GM12874 (cell line): ENCODE results near the gene LAMC2.

Experiments used
- TF ChIP-seq, protein P1 (sequence below): IDR thresholded peaks from 2 replicates; pipeline ENCODE4 v1.5.1; 2011; ENCODE audit warnings: low read depth, mild to moderate bottlenecking, control low read depth, low read length, moderate library complexity; ENCODE audit not compliant: insufficient read depth

LAMC2 gene

DNA sequence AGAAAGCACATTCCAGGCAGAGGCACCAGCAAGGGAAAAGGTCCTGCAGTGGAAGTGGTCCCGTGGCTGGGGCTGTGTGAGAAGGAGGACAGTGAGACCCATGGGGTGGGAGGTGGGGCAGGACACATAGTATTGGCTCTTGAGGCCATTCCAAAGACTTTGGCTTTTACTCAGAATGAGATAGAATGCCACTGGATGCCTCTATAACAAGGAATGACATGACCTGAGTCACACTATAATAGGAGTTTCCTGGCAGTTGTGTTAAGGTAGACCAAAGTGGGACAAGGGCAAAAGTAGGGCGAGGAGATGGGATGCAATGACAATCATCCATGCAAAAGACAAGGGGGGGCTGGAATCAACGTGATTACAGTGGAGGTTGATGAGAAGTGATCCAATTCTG lies 24.7 kb upstream of the LAMC2 start:
- TF ChIP-seq, protein P1, sequence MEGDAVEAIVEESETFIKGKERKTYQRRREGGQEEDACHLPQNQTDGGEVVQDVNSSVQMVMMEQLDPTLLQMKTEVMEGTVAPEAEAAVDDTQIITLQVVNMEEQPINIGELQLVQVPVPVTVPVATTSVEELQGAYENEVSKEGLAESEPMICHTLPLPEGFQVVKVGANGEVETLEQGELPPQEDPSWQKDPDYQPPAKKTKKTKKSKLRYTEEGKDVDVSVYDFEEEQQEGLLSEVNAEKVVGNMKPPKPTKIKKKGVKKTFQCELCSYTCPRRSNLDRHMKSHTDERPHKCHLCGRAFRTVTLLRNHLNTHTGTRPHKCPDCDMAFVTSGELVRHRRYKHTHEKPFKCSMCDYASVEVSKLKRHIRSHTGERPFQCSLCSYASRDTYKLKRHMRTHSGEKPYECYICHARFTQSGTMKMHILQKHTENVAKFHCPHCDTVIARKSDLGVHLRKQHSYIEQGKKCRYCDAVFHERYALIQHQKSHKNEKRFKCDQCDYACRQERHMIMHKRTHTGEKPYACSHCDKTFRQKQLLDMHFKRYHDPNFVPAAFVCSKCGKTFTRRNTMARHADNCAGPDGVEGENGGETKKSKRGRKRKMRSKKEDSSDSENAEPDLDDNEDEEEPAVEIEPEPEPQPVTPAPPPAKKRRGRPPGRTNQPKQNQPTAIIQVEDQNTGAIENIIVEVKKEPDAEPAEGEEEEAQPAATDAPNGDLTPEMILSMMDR: no peak

DNA sequence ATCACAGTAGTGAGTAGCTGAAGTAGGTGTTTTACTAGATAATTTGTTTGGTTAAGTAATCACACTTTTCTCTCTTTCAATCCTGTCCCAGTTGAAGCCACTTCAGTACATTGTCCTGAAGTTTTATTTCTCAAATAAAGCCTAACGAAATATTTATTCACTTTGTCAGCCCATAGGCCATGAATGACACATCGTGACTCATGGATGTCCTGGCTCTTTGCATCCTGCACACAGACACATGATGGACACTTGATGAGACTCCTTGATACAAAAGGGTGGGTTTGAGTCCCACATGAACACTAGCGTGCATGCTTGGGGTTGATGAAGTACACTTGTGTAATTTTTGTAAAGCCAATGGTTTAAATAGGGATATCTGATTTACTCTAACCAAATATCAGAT lies 22.7 kb upstream of the LAMC2 start:
- TF ChIP-seq, protein P1: no peak

DNA sequence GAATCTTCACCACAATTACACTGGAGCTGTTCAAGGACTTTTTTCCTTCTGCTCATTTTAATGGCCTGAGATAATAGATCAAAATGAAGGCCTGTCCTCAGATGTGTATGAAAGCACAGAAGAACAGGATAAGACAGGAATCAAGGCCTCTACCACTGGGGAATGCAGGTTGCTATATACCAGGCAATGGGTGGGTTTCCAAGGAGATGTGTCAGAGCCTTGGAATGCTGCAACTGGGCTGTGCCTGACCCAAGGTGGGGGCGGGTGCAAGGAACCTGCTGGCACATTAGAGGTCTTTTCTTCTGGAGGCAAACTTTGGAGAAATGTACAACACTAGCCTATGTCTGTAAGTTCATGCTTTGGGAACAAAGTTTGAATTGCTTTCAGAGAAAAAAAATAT lies 21.7 kb upstream of the LAMC2 start:
- TF ChIP-seq, protein P1: no peak

DNA sequence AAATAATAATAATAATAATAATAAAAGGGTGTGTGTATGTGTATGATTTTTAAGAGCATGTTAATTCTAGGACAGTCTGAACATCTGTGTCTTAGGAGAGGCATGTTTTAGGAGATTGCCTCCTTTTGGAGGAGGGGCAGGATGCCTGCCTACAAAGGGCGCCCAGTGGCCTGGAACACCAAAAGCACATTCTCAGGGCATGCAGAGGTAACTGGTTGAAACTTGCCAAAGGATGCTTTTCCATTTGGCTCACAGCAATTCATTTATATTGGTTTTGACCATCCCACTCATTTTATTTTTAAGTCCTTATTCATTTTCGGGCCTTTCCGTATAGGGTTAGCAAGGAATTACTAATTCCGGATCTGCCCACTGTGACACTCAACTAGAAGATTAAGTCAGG lies 21.1 kb upstream of the LAMC2 start:
- TF ChIP-seq, protein P1: no peak

DNA sequence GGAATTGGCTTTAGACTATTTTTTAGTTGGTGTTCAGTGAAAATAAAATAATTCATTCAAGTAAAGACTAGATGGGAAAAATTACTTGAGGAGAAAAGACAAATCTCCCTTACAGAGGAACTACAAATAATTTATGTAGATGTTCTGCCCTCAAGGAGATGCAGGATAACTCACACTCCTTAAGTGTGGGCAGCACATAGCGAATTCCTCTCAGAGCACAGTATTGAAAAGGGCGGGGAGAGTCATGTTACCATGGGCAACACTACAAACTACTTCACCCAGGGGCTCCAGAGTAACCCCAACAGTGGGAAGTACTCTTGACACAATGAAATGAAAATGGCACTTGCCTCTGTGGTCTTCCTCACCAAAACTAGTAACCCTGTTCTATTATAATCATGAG lies 20.6 kb upstream of the LAMC2 start:
- TF ChIP-seq, protein P1: no peak

DNA sequence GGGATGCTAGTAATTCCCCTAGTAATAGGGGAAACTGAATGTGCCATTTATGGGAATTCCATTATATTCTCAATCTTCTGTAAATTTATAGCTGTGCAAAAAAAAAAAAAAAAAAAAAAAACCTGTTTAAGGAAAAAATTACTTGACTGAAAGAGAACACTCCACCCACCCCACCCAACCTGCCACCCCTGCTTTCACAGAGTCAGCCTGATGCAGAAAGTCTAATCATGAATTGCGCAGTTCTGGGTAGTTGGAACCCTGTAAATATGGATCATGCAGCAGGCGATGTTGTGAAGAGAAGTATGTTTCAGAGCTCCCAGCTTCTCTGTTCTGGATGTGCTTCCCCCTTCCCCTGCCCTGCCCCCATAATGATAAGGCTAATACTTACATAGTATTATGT lies 19.6 kb upstream of the LAMC2 start:
- TF ChIP-seq, protein P1: no peak

DNA sequence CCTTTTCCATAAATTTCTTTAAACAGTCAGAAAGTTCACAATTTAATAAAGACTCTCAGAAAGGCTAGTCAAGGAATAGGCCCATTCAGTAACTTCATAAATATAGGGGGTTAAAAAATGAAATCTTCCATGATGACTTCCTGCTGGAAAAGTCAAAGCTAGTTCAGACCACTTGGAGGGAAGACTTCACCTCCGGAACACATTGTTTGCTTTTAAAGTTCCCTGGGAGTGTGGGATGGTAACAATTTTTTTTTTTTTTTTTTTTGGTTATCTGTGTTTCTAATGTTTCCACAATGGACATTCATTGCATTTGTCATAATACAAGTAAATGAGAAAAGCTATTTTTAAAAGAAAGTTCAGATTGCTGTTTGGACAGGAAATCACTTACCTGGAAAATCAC lies 18.4 kb upstream of the LAMC2 start:
- TF ChIP-seq, protein P1: no peak

DNA sequence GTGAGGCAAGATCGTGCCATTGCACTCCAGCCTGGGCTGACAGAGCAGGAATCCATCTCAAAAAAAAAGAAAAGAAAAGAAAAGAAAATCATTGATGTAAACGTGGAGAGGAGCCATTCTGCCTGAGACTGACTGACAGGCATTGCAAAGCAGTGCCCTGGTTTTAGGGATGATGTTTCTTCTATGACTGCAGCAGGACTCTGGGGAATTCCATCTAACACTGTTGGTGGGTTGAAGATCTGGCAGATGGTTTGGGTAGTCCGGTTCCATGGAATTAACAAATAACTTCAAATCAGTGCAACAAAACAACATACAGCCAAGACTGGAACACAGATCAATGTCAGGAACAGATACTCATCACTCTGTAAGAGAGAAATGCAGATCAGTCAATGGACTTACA lies 17.8 kb upstream of the LAMC2 start:
- TF ChIP-seq, protein P1: no peak
